Suprapubic skin (tissue), 4 donors: ENCODE measurements around the gene GFM2.

ENCODE experiments used
- CTCF ChIP-seq, 2 donors: fragments of 200-600 bp in 1 of 2; fragments of 450-650 bp in 1 of 2; sonication (generic) in 1 of 2; IDR thresholded peaks; one replicate each; pipeline ENCODE4 v1.5.1; 2016 to 2019; ENCODE audit warnings: antibody characterized with exemption in 2 of 2, mild to moderate bottlenecking in 1 of 2, moderate library complexity in 1 of 2
- POLR2A ChIP-seq, 2 donors: fragments of 450-650 bp; IDR thresholded peaks; one replicate each; pipeline ENCODE4 v1.6.1; 2017; ENCODE audit warnings: antibody characterized with exemption in 2 of 2, mild to moderate bottlenecking in 2 of 2, moderate library complexity in 2 of 2
- POLR2AphosphoS5 ChIP-seq, 3 donors: sonication (generic); formaldehyde crosslinking; IDR thresholded peaks; one replicate each; pipeline ENCODE4 v1.6.1; 2017; ENCODE audit warnings: antibody characterized with exemption in 3 of 3

GRCh38 chr5:74762599-74762998 lies 4.3 kb downstream of the GFM2 start:
- TF ChIP-seq CTCF (IDR thresholded peaks at IDR 0.05) (no peak), POLR2A (IDR thresholded peaks at IDR 0.05) (no peak), POLR2AphosphoS5 (IDR thresholded peaks at IDR 0.05) (no peak)
